H1 (cell line): ENCODE results near the gene PRKAR2A. TPM values are rescaled to one million over a fixed set of nuclear protein-coding genes. Genes with fewer than 3 reads are reported as not detected.

ENCODE experiments used
- CTCF ChIA-PET: fragments of 300-600 bp; sonication (Branson Sonifier 250); formaldehyde crosslinking; loops from one replicate; lab custom pipeline; 2021; ENCODE audit not compliant: partially characterized antibody; lab: Charles Lee
- POLR2A ChIA-PET: fragments of 300-600 bp; sonication (Branson Sonifier 250); formaldehyde crosslinking; loops from one replicate; lab custom pipeline; 2021; ENCODE audit warnings: inconsistent platforms; ENCODE audit not compliant: partially characterized antibody; lab: Charles Lee
- DNase-seq, 2 experiments: peaks; one replicate each; pipeline versions ENCODE4 v3.0.0 to v3.0.0-alpha.2; 2010 to 2022; ENCODE audit warnings: low spot score in 2 of 2, low read depth in 1 of 2, mixed read lengths in 1 of 2
- FAIRE-seq: peaks from 2 replicates; lab custom pipeline; 2011; peaks lifted over from hg19 to GRCh38; lab: Jason Lieb, UNC
- H2AFZ ChIP-seq: 2 replicates; pipeline ENCODE4 v1.8.1; 2012; ENCODE audit warnings: low read length, inconsistent platforms
- H2AK5ac ChIP-seq: 2 replicates; pipeline ENCODE4 v1.6.1; 2013; ENCODE audit warnings: low read depth, low read length
- H2BK120ac ChIP-seq: replicated peaks from 2 replicates; pipeline ENCODE3; 2013; ENCODE audit warnings: low read depth, low read length, inconsistent platforms
- H2BK12ac ChIP-seq: 2 replicates; pipeline ENCODE4 v1.6.1; 2013; ENCODE audit warnings: low read depth, low read length
- H2BK15ac ChIP-seq: 2 replicates; pipeline ENCODE4 v1.6.1; 2013; ENCODE audit warnings: low read length
- H2BK20ac ChIP-seq: 2 replicates; pipeline ENCODE4 v1.6.1; 2013; ENCODE audit warnings: low read length
- H2BK5ac ChIP-seq: 2 replicates; pipeline ENCODE4 v1.6.1; 2013; ENCODE audit warnings: low read depth, low read length
- H3K14ac ChIP-seq: 2 replicates; pipeline ENCODE4 v1.6.1; 2013; ENCODE audit warnings: inconsistent platforms; ENCODE audit not compliant: insufficient read length
- H3K18ac ChIP-seq: 2 replicates; pipeline ENCODE4 v1.6.1; 2013; ENCODE audit warnings: low read length; ENCODE audit errors: extremely low read depth
- H3K23ac ChIP-seq: 2 replicates; pipeline ENCODE4 v1.6.1; 2013; ENCODE audit warnings: inconsistent platforms; ENCODE audit not compliant: insufficient read length
- H3K23me2 ChIP-seq: 2 replicates; pipeline ENCODE4 v1.6.1; 2013; ENCODE audit warnings: low read depth, low read length
- H3K27ac ChIP-seq: 2 replicates; pipeline ENCODE4 v1.6.1; 2011; ENCODE audit warnings: low read depth, low read length, inconsistent platforms
- H3K27me3 ChIP-seq, 4 experiments: replicated peaks in 1 of 4; 1 replicate in 1 of 4; 2 replicates in 3 of 4; pipeline versions ENCODE4 v1.6.1 to v1.8.1; 2011 to 2013; ENCODE audit warnings: low read length in 3 of 4, mild to moderate bottlenecking in 3 of 4, inconsistent platforms in 2 of 4, mixed read lengths in 2 of 4, moderate library complexity in 1 of 4; ENCODE audit not compliant: control insufficient read depth in 3 of 4, insufficient read depth in 3 of 4; ENCODE audit errors: extremely low read depth in 1 of 4
- H3K36me3 ChIP-seq, 4 experiments: 2 replicates each; pipeline versions ENCODE4 v1.6.1 to v1.8.1; 2011 to 2013; ENCODE audit warnings: mild to moderate bottlenecking in 4 of 4, low read length in 3 of 4, moderate library complexity in 2 of 4, control low read depth in 1 of 4, inconsistent platforms in 1 of 4; ENCODE audit not compliant: insufficient read depth in 4 of 4, control insufficient read depth in 2 of 4
- H3K4ac ChIP-seq: replicated peaks from 2 replicates; pipeline ENCODE3; 2013; ENCODE audit warnings: low read length, low read depth, mixed read lengths, inconsistent platforms; ENCODE audit not compliant: insufficient read length
- H3K4me1 ChIP-seq, 4 experiments: replicated peaks in 1 of 4; 1 replicate in 1 of 4; 2 replicates in 3 of 4; pipeline versions ENCODE4 v1.6.1 to v1.8.1; 2011 to 2013; ENCODE audit warnings: low read length in 3 of 4, inconsistent platforms in 2 of 4, mixed read lengths in 1 of 4; ENCODE audit not compliant: insufficient read depth in 4 of 4, control insufficient read depth in 3 of 4
- H3K4me2 ChIP-seq, 2 experiments: 2 replicates each; pipeline versions ENCODE4 v1.6.1 to v1.8.1; 2011 to 2013; ENCODE audit warnings: low read depth in 2 of 2, low read length in 2 of 2, control low read depth in 1 of 2, inconsistent platforms in 1 of 2, mild to moderate bottlenecking in 1 of 2; ENCODE audit not compliant: insufficient read depth in 1 of 2
- H3K4me3 ChIP-seq, 4 experiments: fragments of 200-600, 300-600 bp in 1 of 4; sonication (generic), shearing (Covaris generic), sonication (Bioruptor Twin) in 1 of 4; 2 replicates each; pipeline versions ENCODE4 v1.5.1 to v1.8.1; 2011 to 2016; ENCODE audit warnings: low read length in 4 of 4, low read depth in 3 of 4, control low read depth in 2 of 4, inconsistent platforms in 2 of 4, mild to moderate bottlenecking in 2 of 4, mixed read lengths in 1 of 4, moderate library complexity in 1 of 4; ENCODE audit not compliant: insufficient read depth in 2 of 4; ENCODE audit errors: extremely low read depth in 1 of 4
- H3K56ac ChIP-seq: replicated peaks from 2 replicates; pipeline ENCODE3; 2013; ENCODE audit warnings: low read depth, mild to moderate bottlenecking, mixed read lengths, low read length, inconsistent platforms; ENCODE audit not compliant: insufficient read length
- H3K79me1 ChIP-seq: 2 replicates; pipeline ENCODE4 v1.6.1; 2013; ENCODE audit warnings: low read depth, low read length, control low read depth
- H3K79me2 ChIP-seq, 2 experiments: 2 replicates each; pipeline versions ENCODE4 v1.6.1 to v1.8.1; 2012 to 2013; ENCODE audit warnings: low read length in 2 of 2, mild to moderate bottlenecking in 2 of 2, inconsistent platforms in 1 of 2; ENCODE audit not compliant: insufficient read depth in 2 of 2, control insufficient read depth in 1 of 2
- H3K9ac ChIP-seq, 4 experiments: replicated peaks in 1 of 4; 1 replicate in 1 of 4; 2 replicates in 3 of 4; pipeline versions ENCODE4 v1.6.1 to v1.8.1; 2011 to 2013; ENCODE audit warnings: low read depth in 3 of 4, low read length in 3 of 4, control low read depth in 2 of 4, mild to moderate bottlenecking in 2 of 4, moderate library complexity in 2 of 4, inconsistent platforms in 1 of 4; ENCODE audit errors: extremely low read depth in 1 of 4
- H3K9me3 ChIP-seq, 2 experiments: 2 replicates each; pipeline versions ENCODE4 v1.6.1 to v1.8.1; 2012 to 2013; ENCODE audit warnings: mild to moderate bottlenecking in 2 of 2, moderate library complexity in 2 of 2, control low read depth in 1 of 2, inconsistent platforms in 1 of 2, low read depth in 1 of 2, low read length in 1 of 2, mixed read lengths in 1 of 2; ENCODE audit not compliant: insufficient read depth in 2 of 2
- H4K20me1 ChIP-seq, 2 experiments: replicated peaks in 1 of 2; 2 replicates each; pipeline versions ENCODE3 to v1.8.1; 2011 to 2013; ENCODE audit warnings: inconsistent platforms in 2 of 2, low read length in 2 of 2, mild to moderate bottlenecking in 1 of 2; ENCODE audit not compliant: insufficient read depth in 2 of 2, control insufficient read depth in 1 of 2
- H4K5ac ChIP-seq: 2 replicates; pipeline ENCODE4 v1.6.1; 2013; ENCODE audit warnings: low read length, low read depth, mixed read lengths, inconsistent platforms; ENCODE audit not compliant: insufficient read length
- H4K8ac ChIP-seq: 2 replicates; pipeline ENCODE4 v1.8.0; 2013; ENCODE audit warnings: mild to moderate bottlenecking, moderate library complexity, low read length, inconsistent platforms; ENCODE audit not compliant: insufficient read depth; ENCODE audit errors: extremely low read depth
- H4K91ac ChIP-seq: replicated peaks from 2 replicates; pipeline ENCODE3; 2013; ENCODE audit warnings: low read length, mixed read lengths, inconsistent platforms; ENCODE audit not compliant: insufficient read length
- ASH2L ChIP-seq: fragments of 200-600, 300-600 bp; sonication (generic); IDR thresholded peaks from one replicate; pipeline ENCODE4 v1.7.1; 2017; ENCODE audit warnings: low read length
- BCL11A ChIP-seq, 2 experiments: IDR thresholded peaks; one replicate each; pipeline ENCODE4 v1.6.1; 2011; ENCODE audit warnings: low read depth in 2 of 2, low read length in 2 of 2, mild to moderate bottlenecking in 2 of 2
- BRCA1 ChIP-seq: IDR thresholded peaks from 2 replicates; pipeline ENCODE4 v1.6.1; 2012; ENCODE audit warnings: low read depth, low read length, improper control_type of control experiment
- CBX8 ChIP-seq: fragments of 300-800, 300-1000 bp; sonication (generic); IDR thresholded peaks from 2 replicates; pipeline ENCODE4 v1.7.1; 2016; ENCODE audit warnings: low read depth, low read length, borderline replicate concordance
- CHD2 ChIP-seq: IDR thresholded peaks from 2 replicates; pipeline ENCODE4 v1.6.1; 2012; ENCODE audit warnings: low read length, improper control_type of control experiment
- CREB1 ChIP-seq: IDR thresholded peaks from 2 replicates; pipeline ENCODE4 v1.6.1; 2012; ENCODE audit warnings: inconsistent platforms
- HDAC2 ChIP-seq, 2 experiments: fragments of 300-600 bp in 1 of 2; sonication (generic) in 1 of 2; IDR thresholded peaks; 2 replicates each; pipeline ENCODE4 v1.6.1; 2011 to 2012; ENCODE audit warnings: low read depth in 2 of 2, low read length in 2 of 2, mild to moderate bottlenecking in 2 of 2, moderate library complexity in 2 of 2, borderline replicate concordance in 1 of 2, inconsistent platforms in 1 of 2
- PHF8 ChIP-seq: fragments of 200-600 bp; sonication (generic); conservative IDR thresholded peaks from 2 replicates; pipeline ENCODE4 v1.7.1; 2012; ENCODE audit warnings: low read depth, mild to moderate bottlenecking, inconsistent platforms, low read length, moderate library complexity
- POLR2A ChIP-seq, 2 experiments: IDR thresholded peaks; 1 replicate in 1 of 2; 2 replicates in 1 of 2; pipeline ENCODE4 v1.6.1; 2011; ENCODE audit warnings: low read depth in 2 of 2, low read length in 2 of 2, mild to moderate bottlenecking in 2 of 2; ENCODE audit errors: control extremely low read depth in 1 of 2
- POU5F1 ChIP-seq: IDR thresholded peaks from 2 replicates; pipeline ENCODE4 v1.6.1; 2011; ENCODE audit warnings: low read depth, mild to moderate bottlenecking, low read length, moderate library complexity
- RBBP5 ChIP-seq: IDR thresholded peaks from 2 replicates; pipeline ENCODE4 v1.7.1; 2012; ENCODE audit warnings: low read depth, mild to moderate bottlenecking, inconsistent platforms, low read length, moderate library complexity, borderline replicate concordance
- SP2 ChIP-seq: IDR thresholded peaks from 2 replicates; pipeline ENCODE4 v1.6.1; 2012; ENCODE audit warnings: mild to moderate bottlenecking, low read length, inconsistent platforms
- SRF ChIP-seq: IDR thresholded peaks from 2 replicates; pipeline ENCODE4 v1.6.1; 2011; ENCODE audit warnings: mild to moderate bottlenecking, low read depth, low read length, moderate library complexity
- WGBS, 2 experiments: shearing (Covaris generic) in 1 of 2; methylation state at CpG; one replicate each; pipeline versions ENCODE4 v1.1.6 to v1.1.7; 2013 to 2015; ENCODE audit warnings: low lambda C conversion rate in 2 of 2, mixed read lengths in 2 of 2, inconsistent platforms in 1 of 2, low coverage in 1 of 2, missing lambda C conversion rate in 1 of 2; ENCODE audit not compliant: insufficient replicate concordance in 2 of 2, insufficient coverage in 1 of 2, insufficient read length in 1 of 2; ENCODE audit errors: extremely low coverage in 1 of 2, missing lambda C conversion rate in 1 of 2; 5-methylcytosine and 5-hydroxymethylcytosine counted together
- polyA plus RNA-seq, 7 experiments: library from polyadenylated mRNA; depleted of rRNA in 3 of 7; stranded (reverse) in 5 of 7; unstranded in 2 of 7; fragments of >200 nt in 5 of 7; fragments of 200-250 nt in 2 of 7; gene quantifications; 1 replicate in 5 of 7; 2 replicates in 1 of 7; 4 replicates in 1 of 7; pipeline versions ENCODE4 v1.2.1 to v1.2.3, GENCODE V29; 2011 to 2013; ENCODE audit warnings: missing spikeins in 2 of 7, mixed read lengths in 2 of 7
- total RNA-seq: library from RNA; stranded (reverse); fragmentation: NEBNext Ultra II Directional; extraction: Animal tissue kit (Norgen Biotek cat#: 25700); gene quantifications from 2 replicates; pipeline ENCODE4 v1.2.1, GENCODE V29; 2021
- TF ChIP-seq, protein P1 (sequence below): IDR thresholded peaks from 2 replicates; pipeline ENCODE4 v1.6.1; 2011; ENCODE audit warnings: low read depth, mild to moderate bottlenecking, low read length; ENCODE audit not compliant: insufficient read depth

PRKAR2A gene
- total and polyA plus RNA-seq, 2 of the 8 experiments (the other 6 are each of a cell fraction or from before 2014, with no cell fraction given), result 6.3 to 42.4 TPM

DNA sequence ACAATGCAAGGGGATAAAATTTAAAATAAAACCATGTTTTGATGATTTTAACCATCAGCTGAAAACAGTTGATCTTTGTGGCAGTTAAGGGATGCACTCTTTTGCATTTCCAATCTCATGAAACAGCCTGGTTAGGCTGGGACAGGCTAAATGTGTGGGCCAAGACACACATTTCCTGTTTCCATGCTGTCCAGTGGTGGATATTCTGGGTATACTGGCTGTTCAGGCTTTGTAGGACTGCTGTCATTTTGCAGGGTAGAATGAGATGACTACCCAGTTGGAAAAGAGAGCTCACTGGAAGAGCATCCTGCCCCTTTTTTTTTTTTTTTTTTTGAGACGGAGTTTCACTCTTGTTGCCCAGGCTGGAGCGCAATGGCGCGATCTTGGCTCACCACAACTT lies 88.6 kb downstream of the PRKAR2A start:
- CTCF ChIA-PET, result interaction anchor here (1.1 to 3.3 kb wide), 3 partner anchors 19 to 74 kb away, joined by 3 to 15 read pairs (median 3); no protein-coding TSS in a partner anchor
- no peaks in the 10 kb centered on the region for H3K36me3 ChIP-seq
- TF ChIP-seq RBBP5, result no peak
- TF ChIP-seq, protein P1, sequence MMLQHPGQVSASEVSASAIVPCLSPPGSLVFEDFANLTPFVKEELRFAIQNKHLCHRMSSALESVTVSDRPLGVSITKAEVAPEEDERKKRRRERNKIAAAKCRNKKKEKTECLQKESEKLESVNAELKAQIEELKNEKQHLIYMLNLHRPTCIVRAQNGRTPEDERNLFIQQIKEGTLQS, result no peak
- TF ChIP-seq HDAC2 (IDR thresholded peaks at IDR 0.05; ENCODE audit: borderline replicate concordance in 1 of 2, low read depth in 2 of 2, low read length in 2 of 2), result no peak
- no peak for TF ChIP-seq BRCA1
- no peak for TF ChIP-seq ASH2L
- TF ChIP-seq POLR2A (IDR thresholded peaks at IDR 0.05; ENCODE audit: control extremely low read depth in 1 of 2, low read depth in 2 of 2, low read length in 2 of 2), result no peak
- no peak for TF ChIP-seq CBX8
- TF ChIP-seq CREB1, result no peak
- TF ChIP-seq SRF, result no peak
- no peak for TF ChIP-seq PHF8
- no peak for TF ChIP-seq CHD2
- no peak for TF ChIP-seq POU5F1
- no peak for TF ChIP-seq SP2
- TF ChIP-seq BCL11A (IDR thresholded peaks at IDR 0.05; ENCODE audit: low read depth in 2 of 2, low read length in 2 of 2), result no peak
- TF ChIP-seq, all 59 proteins: peak for 0
- Histone ChIP-seq H3K4me3 (no peak overlapping the region), H2BK15ac (no peak overlapping the region), H2AFZ (no peak overlapping the region), H4K8ac (no peak overlapping the region), H2AK5ac (no peak overlapping the region), H3K23me2 (no peaks in the 10 kb centered on the region), H3K23ac (no peak overlapping the region), H3K27me3 (no peaks in the 10 kb centered on the region), H2BK12ac (no peak overlapping the region), H3K79me2 (no peaks in the 10 kb centered on the region), H3K4me1 (no peaks in the 10 kb centered on the region), H3K4me2 (no peak overlapping the region), H3K14ac (no peak overlapping the region), H2BK120ac (no peak overlapping the region), H2BK20ac (no peak overlapping the region), H4K91ac (no peak overlapping the region), H3K18ac (no peak overlapping the region), H3K79me1 (no peaks in the 10 kb centered on the region), H2BK5ac (no peak overlapping the region), H3K27ac (no peak overlapping the region), H3K9me3 (no peaks in the 10 kb centered on the region), H4K20me1 (no peaks in the 10 kb centered on the region), H3K56ac (no peak overlapping the region), H3K9ac (no peak overlapping the region), H3K4ac (no peak overlapping the region), H4K5ac (no peak overlapping the region)
- 100% methylated on average over 3 of the region's 4 CpGs; no CpG with 5 or more reads in 1 of the 2 experiments for WGBS, 2 experiments
- DNase-seq (no peak), FAIRE-seq (no peak)
- POLR2A ChIA-PET, result no interaction called here
